Measurements from ENCODE around the gene KCNA5. TPM values are rescaled to one million over a fixed set of nuclear protein-coding genes. Genes with fewer than 3 reads are reported as not detected.

The KCNA5 gene
- total RNA-seq, 1 experiment from 2014 or later, result not detected

DNA sequence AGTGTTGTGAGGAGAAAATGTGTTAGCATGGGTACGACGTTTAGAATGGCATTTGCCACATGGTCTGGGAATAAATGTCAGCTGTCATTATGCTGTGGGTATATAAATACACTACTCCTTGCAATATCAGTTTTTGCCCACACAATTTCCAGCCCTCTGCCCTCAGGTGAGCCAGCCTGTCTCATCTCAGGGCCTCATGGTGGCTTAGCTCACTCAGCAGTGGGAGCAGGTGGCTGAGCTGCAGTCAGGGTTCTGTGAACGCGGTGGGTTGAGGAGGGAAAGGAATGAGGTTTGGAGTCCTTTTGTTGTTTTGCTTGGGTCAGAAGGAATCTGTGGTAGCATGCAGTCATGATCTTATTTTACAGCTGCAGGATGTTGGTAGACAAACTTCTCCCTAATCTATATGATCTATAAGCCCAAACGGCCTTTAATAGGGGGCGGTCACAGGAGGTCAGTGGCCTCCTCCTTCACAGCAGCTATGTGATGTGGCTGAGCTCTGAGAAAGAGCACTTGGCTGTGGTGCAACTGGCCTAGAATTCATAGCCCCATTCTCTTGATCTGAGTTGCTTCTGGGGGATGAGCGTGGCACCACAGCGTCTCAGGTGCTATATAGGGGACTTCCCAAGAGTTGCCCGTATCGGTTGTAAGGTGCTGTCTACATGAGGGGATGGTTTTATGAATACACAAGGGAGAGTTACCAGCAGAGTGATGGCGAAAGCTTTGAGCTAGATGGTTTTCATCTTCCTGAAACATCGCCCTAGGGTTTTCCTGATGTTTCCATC, 27.8 kb upstream of the KCNA5 start:
- H3K27me3 Mint-ChIP-seq (ENCODE audit: insufficient read depth, unreplicated experiment), result peaks cover 55% of the 10 kb centered on the region
- H3K9me3 Mint-ChIP-seq (ENCODE audit: unreplicated experiment), result no peaks in the 10 kb centered on the region
- Histone ChIP-seq H3K4me1 (no peaks in the 10 kb centered on the region), H3K27me3 (replicated peaks; ENCODE audit: control insufficient read depth, insufficient read depth, low read length) (peaks cover 3% of the 10 kb centered on the region; the same call in 1 of the 2 replicates), H3K4me3 (ENCODE audit: low read depth, low read length) (no peak overlapping the region), H3K36me3 (ENCODE audit: control insufficient read depth, insufficient read depth, low read length) (no peaks in the 10 kb centered on the region), H3K9me3 (no peaks in the 10 kb centered on the region)
- no TSS peak for BruUV-seq (replicated peaks)
- no peak for DNase-seq
- TF ChIP-seq, protein P1, sequence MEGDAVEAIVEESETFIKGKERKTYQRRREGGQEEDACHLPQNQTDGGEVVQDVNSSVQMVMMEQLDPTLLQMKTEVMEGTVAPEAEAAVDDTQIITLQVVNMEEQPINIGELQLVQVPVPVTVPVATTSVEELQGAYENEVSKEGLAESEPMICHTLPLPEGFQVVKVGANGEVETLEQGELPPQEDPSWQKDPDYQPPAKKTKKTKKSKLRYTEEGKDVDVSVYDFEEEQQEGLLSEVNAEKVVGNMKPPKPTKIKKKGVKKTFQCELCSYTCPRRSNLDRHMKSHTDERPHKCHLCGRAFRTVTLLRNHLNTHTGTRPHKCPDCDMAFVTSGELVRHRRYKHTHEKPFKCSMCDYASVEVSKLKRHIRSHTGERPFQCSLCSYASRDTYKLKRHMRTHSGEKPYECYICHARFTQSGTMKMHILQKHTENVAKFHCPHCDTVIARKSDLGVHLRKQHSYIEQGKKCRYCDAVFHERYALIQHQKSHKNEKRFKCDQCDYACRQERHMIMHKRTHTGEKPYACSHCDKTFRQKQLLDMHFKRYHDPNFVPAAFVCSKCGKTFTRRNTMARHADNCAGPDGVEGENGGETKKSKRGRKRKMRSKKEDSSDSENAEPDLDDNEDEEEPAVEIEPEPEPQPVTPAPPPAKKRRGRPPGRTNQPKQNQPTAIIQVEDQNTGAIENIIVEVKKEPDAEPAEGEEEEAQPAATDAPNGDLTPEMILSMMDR (IDR thresholded peaks at IDR 0.05; ENCODE audit: insufficient read depth in 1 of 2, low read depth in 1 of 2, low read length in 1 of 2, severe bottlenecking in 1 of 2, unreplicated experiment in 1 of 2), result no peak
- ChIA-PET CTCF (no interaction called here), POLR2A (no interaction called here)
- no peak overlapping the region for H3K4me3 Mint-ChIP-seq (ENCODE audit: unreplicated experiment)
- intact Hi-C loops (cut with micrococcal nuclease; ENCODE audit: unreplicated experiment), result no loop called here
- no peak overlapping the region for H3K27ac Mint-ChIP-seq (ENCODE audit: unreplicated experiment)
- H3K36me3 Mint-ChIP-seq (ENCODE audit: insufficient read depth, unreplicated experiment), result no peaks in the 10 kb centered on the region
- no peaks in the 10 kb centered on the region for H3K4me1 Mint-ChIP-seq (ENCODE audit: low read depth, unreplicated experiment)

DNA sequence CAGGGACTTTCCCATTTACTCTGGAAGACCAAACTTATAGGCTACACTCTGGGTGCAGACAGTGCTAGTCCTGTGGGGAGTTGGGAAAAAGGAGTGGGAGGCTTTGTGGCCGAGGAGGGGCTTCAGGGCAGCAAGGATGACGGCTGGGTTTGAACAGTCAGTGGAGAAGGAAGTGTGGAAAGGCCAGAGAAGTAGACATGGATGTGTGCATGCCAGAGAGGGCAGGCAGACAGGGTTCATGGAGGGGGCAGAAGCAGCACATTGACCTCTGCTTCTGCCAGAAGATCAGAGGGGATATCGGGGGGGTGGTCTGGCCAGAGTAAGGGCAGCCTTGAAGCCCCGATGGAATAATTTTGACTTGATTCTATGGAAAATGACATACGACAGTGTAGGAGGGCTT, 27.2 kb upstream of the KCNA5 start:
- no peaks in the 10 kb centered on the region for H3K9me3 Mint-ChIP-seq (ENCODE audit: unreplicated experiment)
- TF ChIP-seq, protein P1 (IDR thresholded peaks at IDR 0.05; ENCODE audit: insufficient read depth in 1 of 2, low read depth in 1 of 2, low read length in 1 of 2, severe bottlenecking in 1 of 2, unreplicated experiment in 1 of 2), result no peak
- H3K36me3 ChIP-seq (ENCODE audit: control insufficient read depth, insufficient read depth, low read length), result no peaks in the 10 kb centered on the region
- no peak overlapping the region for H3K4me3 Mint-ChIP-seq (ENCODE audit: unreplicated experiment)
- BruUV-seq (replicated peaks), result no TSS peak
- H3K4me1 Mint-ChIP-seq (ENCODE audit: low read depth, unreplicated experiment), result no peaks in the 10 kb centered on the region
- no peaks in the 10 kb centered on the region for H3K9me3 ChIP-seq
- H3K4me1 ChIP-seq, result no peaks in the 10 kb centered on the region
- no peak overlapping the region for H3K27ac Mint-ChIP-seq (ENCODE audit: unreplicated experiment)
- H3K27me3 Mint-ChIP-seq (ENCODE audit: insufficient read depth, unreplicated experiment), result peaks cover 58% of the 10 kb centered on the region
- peaks cover 3% of the 10 kb centered on the region; the same call in 1 of the 2 replicates for H3K27me3 ChIP-seq (replicated peaks; ENCODE audit: control insufficient read depth, insufficient read depth, low read length)
- intact Hi-C loops (cut with micrococcal nuclease; ENCODE audit: unreplicated experiment), result no loop called here
- DNase-seq, result no peak
- no peak overlapping the region for H3K4me3 ChIP-seq (ENCODE audit: low read depth, low read length)
- CTCF ChIA-PET, result no interaction called here
- no peaks in the 10 kb centered on the region for H3K36me3 Mint-ChIP-seq (ENCODE audit: insufficient read depth, unreplicated experiment)
- POLR2A ChIA-PET, result no interaction called here

DNA sequence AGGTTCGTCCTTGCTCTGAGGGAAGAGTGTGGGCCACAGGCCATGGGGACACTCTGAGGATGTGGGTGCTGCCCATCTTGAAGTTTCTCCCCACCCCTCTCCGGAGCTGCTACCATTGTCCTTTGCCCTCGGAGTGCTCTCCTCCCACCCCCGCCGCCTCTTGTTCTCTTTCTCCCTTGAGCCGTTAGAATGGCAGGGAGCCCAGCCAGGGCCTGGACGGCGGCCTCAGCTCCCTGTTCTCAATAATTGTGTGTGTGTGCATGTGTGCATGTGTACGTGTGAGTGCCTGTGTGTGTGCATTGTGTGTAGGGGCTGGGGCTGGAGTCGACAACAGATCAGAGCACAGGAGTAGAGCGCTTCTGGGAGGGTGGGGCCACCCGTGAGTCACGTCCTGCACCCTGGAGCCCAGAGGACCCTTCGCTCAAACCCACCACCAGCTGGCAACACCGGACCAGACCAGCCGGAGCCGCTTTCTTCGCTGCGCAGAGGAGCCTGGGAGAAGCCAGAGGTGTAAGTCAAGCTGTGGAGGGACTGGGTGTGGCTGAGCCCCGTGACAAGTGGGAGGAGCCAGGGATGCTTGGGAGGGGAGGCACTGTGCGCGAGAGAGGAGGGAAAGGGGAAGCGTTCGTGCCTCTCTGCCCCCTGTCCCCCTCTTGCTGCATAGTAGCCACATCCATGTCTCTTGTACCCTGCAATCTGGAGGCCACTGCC, 25.9 kb upstream of the KCNA5 start:
- TF ChIP-seq, protein P1 (IDR thresholded peaks at IDR 0.05; ENCODE audit: insufficient read depth in 1 of 2, low read depth in 1 of 2, low read length in 1 of 2, severe bottlenecking in 1 of 2, unreplicated experiment in 1 of 2), result no peak
- no peak overlapping the region for H3K27ac Mint-ChIP-seq (ENCODE audit: unreplicated experiment)
- no peaks in the 10 kb centered on the region for H3K4me1 Mint-ChIP-seq (ENCODE audit: low read depth, unreplicated experiment)
- DNase-seq, result no peak
- POLR2A ChIA-PET, result no interaction called here
- no peaks in the 10 kb centered on the region for H3K4me1 ChIP-seq
- H3K9me3 ChIP-seq, result no peaks in the 10 kb centered on the region
- H3K36me3 ChIP-seq (ENCODE audit: control insufficient read depth, insufficient read depth, low read length), result no peaks in the 10 kb centered on the region
- no TSS peak for BruUV-seq (replicated peaks)
- H3K9me3 Mint-ChIP-seq (ENCODE audit: unreplicated experiment), result no peaks in the 10 kb centered on the region
- intact Hi-C loops (cut with micrococcal nuclease; ENCODE audit: unreplicated experiment), result no loop called here
- no peaks in the 10 kb centered on the region for H3K36me3 Mint-ChIP-seq (ENCODE audit: insufficient read depth, unreplicated experiment)
- H3K27me3 Mint-ChIP-seq (ENCODE audit: insufficient read depth, unreplicated experiment), result peaks cover 53% of the 10 kb centered on the region
- peaks cover 4% of the 10 kb centered on the region; the same call in 1 of the 2 replicates for H3K27me3 ChIP-seq (replicated peaks; ENCODE audit: control insufficient read depth, insufficient read depth, low read length)
- H3K4me3 Mint-ChIP-seq (ENCODE audit: unreplicated experiment), result no peak overlapping the region
- CTCF ChIA-PET, result no interaction called here
- no peak overlapping the region for H3K4me3 ChIP-seq (ENCODE audit: low read depth, low read length)

Data from Caco-2 (cell line).